Measurements from ENCODE around the gene GUCY1A1. TPM values are rescaled to one million over a fixed set of nuclear protein-coding genes. Genes with fewer than 3 reads are reported as not detected.

GUCY1A1 gene
- total RNA-seq, 1 experiment from 2014 or later = 0.20 TPM

DNA sequence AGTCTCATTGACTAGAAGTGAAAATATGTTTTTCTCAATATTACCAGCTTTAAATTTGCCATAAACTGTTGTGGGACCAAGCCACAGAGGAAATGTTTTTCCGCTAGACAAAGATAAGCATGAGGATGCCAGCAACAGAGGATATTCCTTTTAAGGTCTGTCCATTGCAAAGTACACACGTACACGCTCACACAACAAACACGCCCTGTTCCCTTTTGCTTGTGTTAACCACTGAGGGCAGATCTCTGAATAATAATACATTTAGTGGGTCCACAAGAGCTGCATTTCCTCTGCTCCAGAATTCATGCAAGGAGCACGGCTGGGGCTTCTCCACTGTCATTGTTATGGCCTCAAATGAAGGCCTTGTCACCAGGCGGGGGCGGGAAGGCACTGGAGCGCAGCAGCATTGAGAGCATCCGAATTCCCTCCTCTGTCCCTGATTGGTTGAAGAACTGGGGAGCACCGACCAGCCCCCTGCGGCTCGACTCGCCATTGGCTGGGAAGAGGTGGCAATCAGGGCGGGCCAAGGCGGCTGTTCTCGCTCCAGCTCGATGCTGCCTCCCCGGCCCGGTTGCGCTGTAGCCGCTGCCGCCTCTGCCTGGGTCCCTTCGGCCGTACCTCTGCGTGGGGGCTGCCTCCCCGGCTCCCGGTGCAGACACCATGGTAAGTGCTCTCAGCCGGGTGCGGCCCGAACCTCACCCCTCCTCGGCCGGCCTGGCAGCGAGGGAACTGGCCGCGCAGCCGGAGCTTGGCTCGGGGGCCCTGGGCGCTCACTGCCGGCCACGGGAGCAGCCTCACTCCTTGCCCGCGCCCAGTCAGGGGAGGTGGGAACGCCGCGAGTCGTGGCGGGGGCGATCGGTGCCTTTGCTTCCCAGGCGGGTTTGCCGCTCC is 92.1 kb downstream of the GUCY1A1 start, which contains the start of gene GUCY1B1:
GUCY1B1 (plus strand) TSS at position 541 of the 891 bp plus-strand sequence; CDS start at position 661, 120 bp downstream.
- CTCF ChIA-PET = interaction anchor here (0.5 to 1.3 kb wide), 5 partner anchors 14 to 230 kb away, joined by 3 to 5 read pairs (median 3); no protein-coding TSS in a partner anchor
- Mint-ChIP-seq H3K27me3 (ENCODE audit: low read depth) (peaks cover 23% of the 10 kb centered on the region), H3K9me3 (peaks cover 10% of the 10 kb centered on the region), H3K36me3 (no peaks in the 10 kb centered on the region), H3K27ac (no peak within 1 kb of the TSS), H3K4me3 (peak within 1 kb of the TSS; percentile 68), H3K4me1 (peaks cover 23% of the 10 kb centered on the region)
- POLR2A ChIA-PET = interaction anchor here (0.6 kb wide), 1 partner anchor 134 kb away, joined by 3 read pairs; no protein-coding TSS in a partner anchor
- DNase-seq (ENCODE audit: low spot score) = peak; percentile 95
- peak; percentile 95 for ATAC-seq
- no peak for TF ChIP-seq IRF2 (CRISPR knock-in tag; IDR thresholded peaks at IDR 0.05; ENCODE audit: borderline replicate concordance, low read depth)
- TF ChIP-seq SMAD3 (CRISPR knock-in tag; IDR thresholded peaks at IDR 0.05; ENCODE audit: borderline replicate concordance) = no peak
- no peak for TF ChIP-seq TEAD4 (CRISPR knock-in tag; IDR thresholded peaks at IDR 0.05)
- TF ChIP-seq, protein P1, sequence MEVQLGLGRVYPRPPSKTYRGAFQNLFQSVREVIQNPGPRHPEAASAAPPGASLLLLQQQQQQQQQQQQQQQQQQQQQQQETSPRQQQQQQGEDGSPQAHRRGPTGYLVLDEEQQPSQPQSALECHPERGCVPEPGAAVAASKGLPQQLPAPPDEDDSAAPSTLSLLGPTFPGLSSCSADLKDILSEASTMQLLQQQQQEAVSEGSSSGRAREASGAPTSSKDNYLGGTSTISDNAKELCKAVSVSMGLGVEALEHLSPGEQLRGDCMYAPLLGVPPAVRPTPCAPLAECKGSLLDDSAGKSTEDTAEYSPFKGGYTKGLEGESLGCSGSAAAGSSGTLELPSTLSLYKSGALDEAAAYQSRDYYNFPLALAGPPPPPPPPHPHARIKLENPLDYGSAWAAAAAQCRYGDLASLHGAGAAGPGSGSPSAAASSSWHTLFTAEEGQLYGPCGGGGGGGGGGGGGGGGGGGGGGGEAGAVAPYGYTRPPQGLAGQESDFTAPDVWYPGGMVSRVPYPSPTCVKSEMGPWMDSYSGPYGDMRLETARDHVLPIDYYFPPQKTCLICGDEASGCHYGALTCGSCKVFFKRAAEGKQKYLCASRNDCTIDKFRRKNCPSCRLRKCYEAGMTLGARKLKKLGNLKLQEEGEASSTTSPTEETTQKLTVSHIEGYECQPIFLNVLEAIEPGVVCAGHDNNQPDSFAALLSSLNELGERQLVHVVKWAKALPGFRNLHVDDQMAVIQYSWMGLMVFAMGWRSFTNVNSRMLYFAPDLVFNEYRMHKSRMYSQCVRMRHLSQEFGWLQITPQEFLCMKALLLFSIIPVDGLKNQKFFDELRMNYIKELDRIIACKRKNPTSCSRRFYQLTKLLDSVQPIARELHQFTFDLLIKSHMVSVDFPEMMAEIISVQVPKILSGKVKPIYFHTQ (CRISPR knock-in tag; IDR thresholded peaks at IDR 0.05) = no peak
- no peak for TF ChIP-seq PRRX2 (CRISPR knock-in tag; IDR thresholded peaks at IDR 0.05)
- no peak for TF ChIP-seq NR1H2 (CRISPR knock-in tag; IDR thresholded peaks at IDR 0.05)
- TF ChIP-seq, protein P2, sequence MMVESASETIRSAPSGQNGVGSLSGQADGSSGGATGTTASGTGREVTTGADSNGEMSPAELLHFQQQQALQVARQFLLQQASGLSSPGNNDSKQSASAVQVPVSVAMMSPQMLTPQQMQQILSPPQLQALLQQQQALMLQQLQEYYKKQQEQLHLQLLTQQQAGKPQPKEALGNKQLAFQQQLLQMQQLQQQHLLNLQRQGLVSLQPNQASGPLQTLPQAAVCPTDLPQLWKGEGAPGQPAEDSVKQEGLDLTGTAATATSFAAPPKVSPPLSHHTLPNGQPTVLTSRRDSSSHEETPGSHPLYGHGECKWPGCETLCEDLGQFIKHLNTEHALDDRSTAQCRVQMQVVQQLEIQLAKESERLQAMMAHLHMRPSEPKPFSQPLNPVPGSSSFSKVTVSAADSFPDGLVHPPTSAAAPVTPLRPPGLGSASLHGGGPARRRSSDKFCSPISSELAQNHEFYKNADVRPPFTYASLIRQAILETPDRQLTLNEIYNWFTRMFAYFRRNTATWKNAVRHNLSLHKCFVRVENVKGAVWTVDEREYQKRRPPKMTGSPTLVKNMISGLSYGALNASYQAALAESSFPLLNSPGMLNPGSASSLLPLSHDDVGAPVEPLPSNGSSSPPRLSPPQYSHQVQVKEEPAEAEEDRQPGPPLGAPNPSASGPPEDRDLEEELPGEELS (CRISPR knock-in tag; IDR thresholded peaks at IDR 0.05) = peak; percentile 9; the same call in 1 of the 2 replicates
- TF ChIP-seq MYBL2 (CRISPR knock-in tag; IDR thresholded peaks at IDR 0.05) = no peak
- 0 out of 2 replicates have a peak, but pooled peaks have one; percentile 75 for TF ChIP-seq CREB1 (CRISPR knock-in tag; IDR thresholded peaks at IDR 0.05)
- TF ChIP-seq ZNF138 (CRISPR knock-in tag; conservative IDR thresholded peaks at IDR 0.05) = peak; percentile 84
- TF ChIP-seq ZNF263 (CRISPR knock-in tag; IDR thresholded peaks at IDR 0.05; ENCODE audit: low read depth) = peak; percentile 86
- no peak for TF ChIP-seq NFATC4 (CRISPR knock-in tag; IDR thresholded peaks at IDR 0.05)
- TF ChIP-seq RELA (CRISPR knock-in tag; IDR thresholded peaks at IDR 0.05; ENCODE audit: borderline replicate concordance) = peak; percentile 68; the same call in 1 of the 2 replicates
- TF ChIP-seq SMAD4 (CRISPR knock-in tag; IDR thresholded peaks at IDR 0.05) = no peak
- TF ChIP-seq, protein P3, sequence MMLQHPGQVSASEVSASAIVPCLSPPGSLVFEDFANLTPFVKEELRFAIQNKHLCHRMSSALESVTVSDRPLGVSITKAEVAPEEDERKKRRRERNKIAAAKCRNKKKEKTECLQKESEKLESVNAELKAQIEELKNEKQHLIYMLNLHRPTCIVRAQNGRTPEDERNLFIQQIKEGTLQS (CRISPR knock-in tag; conservative IDR thresholded peaks at IDR 0.05) = no peak
- TF ChIP-seq HMGA2 (CRISPR knock-in tag; IDR thresholded peaks at IDR 0.05) = no peak
- peak; percentile 94 for TF ChIP-seq NFYB (CRISPR knock-in tag; conservative IDR thresholded peaks at IDR 0.05; ENCODE audit: low read depth)
- TF ChIP-seq CREM (CRISPR knock-in tag; IDR thresholded peaks at IDR 0.05) = peak; percentile 87
- peak; percentile 88; the same call in 1 of the 2 replicates for TF ChIP-seq NFE2L1 (CRISPR knock-in tag; IDR thresholded peaks at IDR 0.05)
- TF ChIP-seq, protein P4, sequence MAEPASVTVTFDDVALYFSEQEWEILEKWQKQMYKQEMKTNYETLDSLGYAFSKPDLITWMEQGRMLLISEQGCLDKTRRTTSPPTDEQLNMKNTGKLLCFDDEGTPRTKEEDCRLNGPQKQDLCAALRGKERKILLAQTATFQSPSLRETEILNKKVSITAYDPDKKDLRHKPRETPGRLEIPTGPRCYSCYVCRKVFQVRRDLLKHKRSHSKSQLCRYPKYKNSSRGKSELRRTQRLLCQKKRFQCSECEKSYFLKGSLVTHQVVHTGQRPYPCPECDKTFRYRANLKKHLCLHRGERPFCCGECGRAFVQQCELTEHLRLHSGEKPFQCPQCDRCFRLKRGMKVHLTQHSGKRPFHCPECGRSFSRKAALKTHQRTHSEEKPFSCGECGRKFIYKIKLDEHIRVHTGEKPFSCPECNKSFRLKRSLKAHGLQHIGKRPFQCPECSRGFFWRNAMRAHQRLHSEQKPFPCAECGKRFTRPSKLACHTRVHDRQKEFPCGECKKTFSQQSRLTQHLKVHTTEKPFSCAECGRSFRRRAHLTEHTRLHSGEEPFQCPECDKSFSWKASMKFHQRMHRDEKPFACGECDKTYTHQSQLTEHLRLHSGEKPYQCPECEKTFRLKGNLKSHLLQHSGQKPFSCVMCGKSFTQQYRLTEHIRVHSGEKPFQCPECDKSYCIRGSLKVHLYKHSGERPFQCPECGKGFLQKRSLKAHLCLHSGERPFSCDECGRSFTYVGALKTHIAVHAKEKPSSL (CRISPR knock-in tag; conservative IDR thresholded peaks at IDR 0.05) = no peak
- TF ChIP-seq TEAD1 (CRISPR knock-in tag; IDR thresholded peaks at IDR 0.05) = peak; percentile 80
- TF ChIP-seq TCF7 (CRISPR knock-in tag; IDR thresholded peaks at IDR 0.05; ENCODE audit: low read depth) = no peak
- TF ChIP-seq ZNF219 (CRISPR knock-in tag; IDR thresholded peaks at IDR 0.05; ENCODE audit: borderline replicate concordance) = no peak
- no peak for TF ChIP-seq RORB (CRISPR knock-in tag; IDR thresholded peaks at IDR 0.05)
- TF ChIP-seq GRHL2 (CRISPR knock-in tag; IDR thresholded peaks at IDR 0.05; ENCODE audit: insufficient replicate concordance, severe bottlenecking) = no peak
- TF ChIP-seq, protein P5, sequence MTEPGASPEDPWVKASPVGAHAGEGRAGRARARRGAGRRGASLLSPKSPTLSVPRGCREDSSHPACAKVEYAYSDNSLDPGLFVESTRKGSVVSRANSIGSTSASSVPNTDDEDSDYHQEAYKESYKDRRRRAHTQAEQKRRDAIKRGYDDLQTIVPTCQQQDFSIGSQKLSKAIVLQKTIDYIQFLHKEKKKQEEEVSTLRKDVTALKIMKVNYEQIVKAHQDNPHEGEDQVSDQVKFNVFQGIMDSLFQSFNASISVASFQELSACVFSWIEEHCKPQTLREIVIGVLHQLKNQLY (CRISPR knock-in tag; IDR thresholded peaks at IDR 0.05) = 0 out of 2 replicates have a peak, but pooled peaks have one; percentile 75
- TF ChIP-seq, protein P6, sequence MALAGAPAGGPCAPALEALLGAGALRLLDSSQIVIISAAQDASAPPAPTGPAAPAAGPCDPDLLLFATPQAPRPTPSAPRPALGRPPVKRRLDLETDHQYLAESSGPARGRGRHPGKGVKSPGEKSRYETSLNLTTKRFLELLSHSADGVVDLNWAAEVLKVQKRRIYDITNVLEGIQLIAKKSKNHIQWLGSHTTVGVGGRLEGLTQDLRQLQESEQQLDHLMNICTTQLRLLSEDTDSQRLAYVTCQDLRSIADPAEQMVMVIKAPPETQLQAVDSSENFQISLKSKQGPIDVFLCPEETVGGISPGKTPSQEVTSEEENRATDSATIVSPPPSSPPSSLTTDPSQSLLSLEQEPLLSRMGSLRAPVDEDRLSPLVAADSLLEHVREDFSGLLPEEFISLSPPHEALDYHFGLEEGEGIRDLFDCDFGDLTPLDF (CRISPR knock-in tag; IDR thresholded peaks at IDR 0.05) = peak; percentile 86; the same call in 1 of the 2 replicates
- TF ChIP-seq, protein P7, sequence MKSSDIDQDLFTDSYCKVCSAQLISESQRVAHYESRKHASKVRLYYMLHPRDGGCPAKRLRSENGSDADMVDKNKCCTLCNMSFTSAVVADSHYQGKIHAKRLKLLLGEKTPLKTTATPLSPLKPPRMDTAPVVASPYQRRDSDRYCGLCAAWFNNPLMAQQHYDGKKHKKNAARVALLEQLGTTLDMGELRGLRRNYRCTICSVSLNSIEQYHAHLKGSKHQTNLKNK (CRISPR knock-in tag; IDR thresholded peaks at IDR 0.05) = no peak
- TF ChIP-seq GABPB1 (CRISPR knock-in tag; IDR thresholded peaks at IDR 0.05) = no peak

All from WTC11 (cell line).